K562 (cell line): Measurements from ENCODE around the gene ANKRD1. TPM values are rescaled to one million over a fixed set of nuclear protein-coding genes. Genes with fewer than 3 reads are reported as not detected.

ENCODE experiments used
- ATAC-seq: fragments of 200-7000 bp; cut with Tn5 transposase; 3 replicates; pipeline ENCODE4 v1.9.1; 2020; ENCODE audit warnings: moderate library complexity
- BruUV-seq: library from RNA; stranded (reverse); fragments of 400-500 nt; replicated peaks from 2 replicates; lab custom pipeline; 2021; lab: Mats Ljungman, UMichigan
- CTCF ChIA-PET: fragments of 300-600 bp; formaldehyde crosslinking; extraction: SDS; loops from one replicate; lab custom pipeline; 2021; ENCODE audit warnings: low intra/inter-chr PET ratio; lab: Yijun Ruan, JAX
- POLR2A ChIA-PET: fragments of 300-600, 350-650 bp; sonication (Branson Sonifier 250); formaldehyde crosslinking; extraction: SDS; loops from one replicate; lab custom pipeline; 2021; ENCODE audit warnings: antibody characterized with exemption, inconsistent platforms; lab: Yijun Ruan, JAX
- DNase-seq, 4 experiments: peaks; one replicate each; pipeline versions ENCODE4 v3.0.0 to v3.0.0-alpha.2; 2011 to 2018; ENCODE audit warnings: low spot score in 3 of 4, mixed read lengths in 3 of 4; ENCODE audit errors: extremely low read depth in 1 of 4
- FAIRE-seq: peaks from 2 replicates; lab custom pipeline; 2011; peaks lifted over from hg19 to GRCh38; lab: Jason Lieb, UNC
- H2AFZ ChIP-seq: 2 replicates; pipeline ENCODE4 v1.6.0; 2011; ENCODE audit warnings: low read depth, low read length, control low read depth, inconsistent platforms
- H3K27ac ChIP-seq: fragments of 200-600 bp; 3 replicates; pipeline ENCODE4 v1.8.0; 2011; ENCODE audit warnings: low read depth, mild to moderate bottlenecking, control low read depth, inconsistent platforms, low read length, moderate library complexity, mixed read lengths; ENCODE audit errors: extremely low read depth
- H3K27me3 ChIP-seq, 2 experiments: fragments of 300-600 bp in 1 of 2; 2 replicates in 1 of 2; 3 replicates in 1 of 2; pipeline versions ENCODE4 v1.6.0 to v1.8.0; 2011; ENCODE audit warnings: inconsistent platforms in 2 of 2, low read length in 2 of 2, mild to moderate bottlenecking in 1 of 2, mixed read lengths in 1 of 2, moderate library complexity in 1 of 2; ENCODE audit not compliant: control insufficient read depth in 2 of 2, insufficient read depth in 2 of 2
- H3K36me3 ChIP-seq: fragments of 300-600 bp; 3 replicates; pipeline ENCODE4 v1.8.0; 2011; ENCODE audit warnings: mild to moderate bottlenecking, low read length, inconsistent platforms; ENCODE audit not compliant: control insufficient read depth, insufficient read depth
- H3K4me1 ChIP-seq, 2 experiments: fragments of 200-600 bp in 1 of 2; replicated peaks in 1 of 2; 2 replicates in 1 of 2; 3 replicates in 1 of 2; pipeline versions ENCODE4 v1.5.1 to v1.8.0; 2011; ENCODE audit warnings: inconsistent platforms in 2 of 2, low read length in 2 of 2, mild to moderate bottlenecking in 1 of 2, mixed read lengths in 1 of 2, moderate library complexity in 1 of 2; ENCODE audit not compliant: control insufficient read depth in 2 of 2, insufficient read depth in 2 of 2
- H3K4me2 ChIP-seq: 2 replicates; pipeline ENCODE4 v1.6.1; 2011; ENCODE audit warnings: low read length, control low read depth, inconsistent platforms, mixed read lengths; ENCODE audit not compliant: insufficient read depth
- H3K4me3 ChIP-seq: fragments of 200-600 bp; sonication (generic), shearing (Covaris generic); 2 replicates; pipeline ENCODE4 v1.5.1; 2016; ENCODE audit warnings: control low read depth, inconsistent platforms
- H3K79me2 ChIP-seq: fragments of 200-600 bp; 3 replicates; pipeline ENCODE4 v1.8.0; 2011; ENCODE audit warnings: low read length, inconsistent platforms; ENCODE audit not compliant: control insufficient read depth, insufficient read depth
- H3K9ac ChIP-seq, 2 experiments: 2 replicates each; pipeline versions ENCODE4 v1.6.0 to v1.6.1; 2011; ENCODE audit warnings: low read depth in 2 of 2, low read length in 2 of 2, control low read depth in 1 of 2, inconsistent platforms in 1 of 2, mild to moderate bottlenecking in 1 of 2, mixed read lengths in 1 of 2; ENCODE audit not compliant: insufficient read depth in 1 of 2
- H3K9me1 ChIP-seq: one replicate; pipeline ENCODE4 v1.6.0; 2011; ENCODE audit warnings: inconsistent platforms, mild to moderate bottlenecking, low read length, moderate library complexity; ENCODE audit not compliant: control insufficient read depth, insufficient read depth
- H3K9me3 ChIP-seq: replicated peaks from 2 replicates; pipeline ENCODE4 v1.5.1; 2011; ENCODE audit warnings: low read depth, low read length, inconsistent platforms; ENCODE audit not compliant: control insufficient read depth, insufficient read depth
- H4K20me1 ChIP-seq: replicated peaks from 2 replicates; pipeline ENCODE4 v1.6.1; 2011; ENCODE audit warnings: low read length, inconsistent platforms, mixed read lengths; ENCODE audit not compliant: control insufficient read depth, insufficient read depth
- GABPA ChIP-seq: fragments of 200-800 bp; sonication (Bioruptor generic); conservative IDR thresholded peaks from 2 replicates; pipeline ENCODE4 v1.6.1; 2016; ENCODE audit warnings: low read depth, missing genetic modification characterization, missing compliant biosample characterization
- NFE2 ChIP-seq: IDR thresholded peaks from 2 replicates; pipeline ENCODE4 v1.6.1; 2014; ENCODE audit warnings: antibody characterized with exemption, low read depth
- NR2C2 ChIP-seq, 2 experiments: fragments of 200-800 bp in 1 of 2; sonication (Bioruptor generic) in 1 of 2; sonication (generic) in 1 of 2; formaldehyde crosslinking in 1 of 2; IDR thresholded peaks; 2 replicates each; pipeline versions ENCODE4 v1.6.1 to v1.8.0; 2016 to 2022; ENCODE audit warnings: mild to moderate bottlenecking in 1 of 2, missing compliant biosample characterization in 1 of 2, missing genetic modification characterization in 1 of 2, missing genetic modification reagents in 1 of 2
- RFX1 ChIP-seq: fragments of 450-650 bp; IDR thresholded peaks from 2 replicates; pipeline ENCODE4 v1.6.1; 2016; ENCODE audit warnings: mild to moderate bottlenecking, moderate library complexity
- WGBS: fragments of 100-300 bp; shearing (Covaris generic); methylation state at CpG from one replicate; pipeline ENCODE4 v1.1.6; 2016; ENCODE audit warnings: low coverage, mixed read lengths; ENCODE audit not compliant: insufficient coverage; ENCODE audit errors: missing lambda C conversion rate; 5-methylcytosine and 5-hydroxymethylcytosine counted together
- in situ Hi-C: fragments of 300-500 bp; cut with MboI; formaldehyde crosslinking; loops from 4 replicates; pipeline ENCODE4 v1.15.0; 2018; ENCODE audit warnings: inconsistent platforms, mixed read lengths
- intact Hi-C: fragments of 100-400 bp; cut with micrococcal nuclease; formaldehyde crosslinking; loops from 2 replicates; pipeline ENCODE4 v1.14.2; 2022
- polyA plus RNA-seq, 8 experiments: library from polyadenylated mRNA; depleted of rRNA in 4 of 8; stranded (reverse) in 5 of 8; unstranded in 3 of 8; fragments of >200 nt; fragmentation: Nextera tagmentation in 2 of 8; fragmentation: Illumina TruSeq in 1 of 8; extraction: Ambion mirVana in 2 of 8; extraction: Trizol in 1 of 8; gene quantifications; 2 replicates each; pipeline versions ENCODE4 v1.2.1 to v1.2.3, GENCODE V29; 2011 to 2014; ENCODE audit warnings: inconsistent platforms in 1 of 8, missing spikeins in 1 of 8
- total RNA-seq, 7 experiments: library from RNA; depleted of rRNA in 6 of 7; stranded (reverse); fragments of >200 nt in 6 of 7; fragmentation: Illumina TruSeq in 2 of 7; extraction: Trizol in 2 of 7; gene quantifications; 2 replicates each; pipeline versions ENCODE4 v1.2.1 to v1.2.3, GENCODE V29; 2011 to 2021; ENCODE audit warnings: low replicate concordance in 1 of 7

The ANKRD1 gene
- total and polyA plus RNA-seq, 9 of the 15 experiments (the other 6 are each of a cell fraction or from before 2014, with no cell fraction given) = not detected

GRCh38 chr10:90930971-90931871, 10.3 kb upstream of the ANKRD1 start:
- ATAC-seq (no peak), FAIRE-seq (no peak), DNase-seq (no peak)
- TF ChIP-seq RFX1 (peak; percentile 24), NFE2 (no peak), NR2C2 (CRISPR knock-in tag; IDR thresholded peaks at IDR 0.05) (no peak), NR2C2 (tag; IDR thresholded peaks at IDR 0.05) (peak; percentile 52; the same call in 1 of the 2 replicates), GABPA (peak; percentile 58)
- no peaks in the 10 kb centered on the region for H3K9me1 ChIP-seq
- H3K4me2 ChIP-seq = no peak overlapping the region
- H3K4me3 ChIP-seq = no peak overlapping the region
- WGBS = 2% methylated on average over 6 of the region's 6 CpGs
- no TSS peak for BruUV-seq
- no peaks in the 10 kb centered on the region; a peak in 1 of 5 replicates for H3K4me1 ChIP-seq
- POLR2A ChIA-PET = no interaction called here
- H3K36me3 ChIP-seq = no peaks in the 10 kb centered on the region
- CTCF ChIA-PET = no interaction called here
- intact Hi-C loops = no loop called here
- H3K79me2 ChIP-seq = no peaks in the 10 kb centered on the region
- in situ Hi-C loops = no loop called here
- H3K9ac ChIP-seq = no peak overlapping the region
- no peaks in the 10 kb centered on the region for H3K9me3 ChIP-seq
- no peak overlapping the region for H3K27ac ChIP-seq
- no peaks in the 10 kb centered on the region for H4K20me1 ChIP-seq
- peaks cover 0 to 5% of the 10 kb centered on the region in 2 experiments; a peak in 2 of 5 replicates for H3K27me3 ChIP-seq
- no peak overlapping the region for H2AFZ ChIP-seq
